Measurements from ENCODE around the gene YAP1.

- no peak for TF ChIP-seq POLR2A (IDR thresholded peaks at IDR 0.05; ENCODE audit: low read depth, low read length)
- TF ChIP-seq CEBPB (IDR thresholded peaks at IDR 0.05; ENCODE audit: low read depth, low read length): no peak
- no peak for TF ChIP-seq RCOR1 (IDR thresholded peaks at IDR 0.05; ENCODE audit: insufficient replicate concordance, low read length)
- TF ChIP-seq, protein P1, sequence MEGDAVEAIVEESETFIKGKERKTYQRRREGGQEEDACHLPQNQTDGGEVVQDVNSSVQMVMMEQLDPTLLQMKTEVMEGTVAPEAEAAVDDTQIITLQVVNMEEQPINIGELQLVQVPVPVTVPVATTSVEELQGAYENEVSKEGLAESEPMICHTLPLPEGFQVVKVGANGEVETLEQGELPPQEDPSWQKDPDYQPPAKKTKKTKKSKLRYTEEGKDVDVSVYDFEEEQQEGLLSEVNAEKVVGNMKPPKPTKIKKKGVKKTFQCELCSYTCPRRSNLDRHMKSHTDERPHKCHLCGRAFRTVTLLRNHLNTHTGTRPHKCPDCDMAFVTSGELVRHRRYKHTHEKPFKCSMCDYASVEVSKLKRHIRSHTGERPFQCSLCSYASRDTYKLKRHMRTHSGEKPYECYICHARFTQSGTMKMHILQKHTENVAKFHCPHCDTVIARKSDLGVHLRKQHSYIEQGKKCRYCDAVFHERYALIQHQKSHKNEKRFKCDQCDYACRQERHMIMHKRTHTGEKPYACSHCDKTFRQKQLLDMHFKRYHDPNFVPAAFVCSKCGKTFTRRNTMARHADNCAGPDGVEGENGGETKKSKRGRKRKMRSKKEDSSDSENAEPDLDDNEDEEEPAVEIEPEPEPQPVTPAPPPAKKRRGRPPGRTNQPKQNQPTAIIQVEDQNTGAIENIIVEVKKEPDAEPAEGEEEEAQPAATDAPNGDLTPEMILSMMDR (conservative IDR thresholded peaks at IDR 0.05; ENCODE audit: low read depth, low read length): no peak
- no peak for TF ChIP-seq MAZ (IDR thresholded peaks at IDR 0.05; ENCODE audit: borderline replicate concordance, low read depth, low read length)
- TF ChIP-seq MAFK (IDR thresholded peaks at IDR 0.05; ENCODE audit: low read depth, low read length): no peak
- TF ChIP-seq RFX5 (IDR thresholded peaks at IDR 0.05; ENCODE audit: low read depth, low read length): no peak
- no peak for TF ChIP-seq RAD21 (IDR thresholded peaks at IDR 0.05; ENCODE audit: low read length)
- TF ChIP-seq SMC3 (IDR thresholded peaks at IDR 0.05; ENCODE audit: low read depth, low read length): no peak
- no peak for TF ChIP-seq ELK1 (IDR thresholded peaks at IDR 0.05; ENCODE audit: borderline replicate concordance, low read depth, low read length)
- TF ChIP-seq USF2 (IDR thresholded peaks at IDR 0.05; ENCODE audit: low read depth, low read length): no peak
- no peak for TF ChIP-seq MXI1 (IDR thresholded peaks at IDR 0.05; ENCODE audit: borderline replicate concordance, low read depth, low read length)
Observed at GRCh38 chr11:102253020-102253715, 142.9 kb downstream of the YAP1 start.
